Activated naive CD4-positive, alpha-beta T cell treated with anti-CD3 and anti-CD28 coated beads, Interleukin-2, amount 50 U/mL, for 72 hours (primary cell): ENCODE measurements around the gene IGF2. TPM values are rescaled to one million over a fixed set of nuclear protein-coding genes. Genes with fewer than 3 reads are reported as not detected.

Source experiments
- ATAC-seq, 2 donors: fragments of 150-1000 bp; cut with Tn5 transposase; 2 replicates each; pipeline ENCODE4 v1.10.0; 2021; ENCODE audit warnings: mild to moderate bottlenecking in 2 of 2, moderate library complexity in 2 of 2
- DNase-seq, 2 donors: peaks; one replicate each; pipeline ENCODE4 v3.0.0; 2021 to 2022; ENCODE audit warnings: low spot score in 2 of 2
- H3K27ac Mint-ChIP-seq, 2 donors: one replicate each; pipeline ENCODE4 v1.8.0; 2022; ENCODE audit warnings: mild to moderate bottlenecking in 2 of 2, mixed read lengths in 2 of 2
- H3K36me3 Mint-ChIP-seq, 2 donors: one replicate each; pipeline ENCODE4 v1.8.0; 2022; ENCODE audit warnings: mixed read lengths in 2 of 2
- H3K9me3 Mint-ChIP-seq, 2 donors: one replicate each; pipeline ENCODE4 v1.8.0; 2022; ENCODE audit warnings: mixed read lengths in 2 of 2
- total RNA-seq, 2 donors: library from RNA; stranded (reverse); gene quantifications; one replicate each; pipeline ENCODE4 v1.2.3, GENCODE V29; 2022

The IGF2 gene
- total RNA-seq, 2 donors from 2014 or later, result 0.31 to 2.0 TPM

- no peaks in the 10 kb centered on the region for H3K36me3 Mint-ChIP-seq
- DNase-seq (no peak), ATAC-seq (no peak)
- no peaks in the 10 kb centered on the region for H3K9me3 Mint-ChIP-seq
- no peak overlapping the region for H3K27ac Mint-ChIP-seq
Observed at GRCh38 chr11:2096011-2096918, 42.9 kb downstream of the IGF2 start.

GRCh38 chr11:2095542-2095941 is 43.6 kb downstream of the IGF2 start:
- H3K36me3 Mint-ChIP-seq, result no peaks in the 10 kb centered on the region
- ATAC-seq (no peak), DNase-seq (peak in 1 of 2 donors; percentile 35)
- H3K9me3 Mint-ChIP-seq, result no peaks in the 10 kb centered on the region
- H3K27ac Mint-ChIP-seq, result no peak overlapping the region

GRCh38 chr11:2095198-2095520 is 44.0 kb downstream of the IGF2 start:
- H3K27ac Mint-ChIP-seq, result no peak overlapping the region
- DNase-seq, result peak in 1 of 2 donors; percentile 37
- no peaks in the 10 kb centered on the region for H3K9me3 Mint-ChIP-seq
- no peak for ATAC-seq
- no peaks in the 10 kb centered on the region for H3K36me3 Mint-ChIP-seq

- DNase-seq, result peak in 1 of 2 donors; percentile 37
- Mint-ChIP-seq H3K27ac (no peak overlapping the region), H3K9me3 (no peaks in the 10 kb centered on the region), H3K36me3 (no peaks in the 10 kb centered on the region)
- ATAC-seq, result no peak
Observed at GRCh38 chr11:2094354-2095197, 44.6 kb downstream of the IGF2 start.

GRCh38 chr11:2093575-2094353 is 45.4 kb downstream of the IGF2 start:
- no peak overlapping the region for H3K27ac Mint-ChIP-seq
- DNase-seq, result peak in 1 of 2 donors; percentile 52
- no peaks in the 10 kb centered on the region for H3K9me3 Mint-ChIP-seq
- ATAC-seq, result no peak
- H3K36me3 Mint-ChIP-seq, result no peaks in the 10 kb centered on the region

- peak; percentile 41 to 64 for ATAC-seq
- Mint-ChIP-seq H3K9me3 (no peaks in the 10 kb centered on the region), H3K27ac (no peak overlapping the region), H3K36me3 (no peaks in the 10 kb centered on the region)
- peak; percentile 43 to 57 for DNase-seq
Observed at GRCh38 chr11:2092956-2093412, 46.2 kb downstream of the IGF2 start.

GRCh38 chr11:2092464-2092910 is 46.7 kb downstream of the IGF2 start:
- H3K27ac Mint-ChIP-seq, result peak overlapping the region in 1 of 2 donors; percentile 14
- H3K36me3 Mint-ChIP-seq, result no peaks in the 10 kb centered on the region
- ATAC-seq, result no peak
- no peaks in the 10 kb centered on the region for H3K9me3 Mint-ChIP-seq
- peak in 1 of 2 donors; percentile 26 for DNase-seq

- Mint-ChIP-seq H3K9me3 (no peaks in the 10 kb centered on the region), H3K27ac (no peak overlapping the region), H3K36me3 (no peaks in the 10 kb centered on the region)
- DNase-seq (peak in 1 of 2 donors; percentile 42), ATAC-seq (no peak)
Observed at GRCh38 chr11:2091786-2092463, 47.3 kb downstream of the IGF2 start.

GRCh38 chr11:2091112-2091746 is 48.0 kb downstream of the IGF2 start:
- peak in 1 of 2 donors; percentile 33 for DNase-seq
- no peak for ATAC-seq
- no peaks in the 10 kb centered on the region for H3K36me3 Mint-ChIP-seq
- H3K27ac Mint-ChIP-seq, result no peak overlapping the region
- no peaks in the 10 kb centered on the region for H3K9me3 Mint-ChIP-seq

- ATAC-seq, result no peak
- Mint-ChIP-seq H3K27ac (no peak overlapping the region), H3K36me3 (peaks cover 0 to under 1% of the 10 kb centered on the region in 2 donors), H3K9me3 (no peaks in the 10 kb centered on the region)
- peak in 1 of 2 donors; percentile 33 for DNase-seq
Observed at GRCh38 chr11:2090172-2091111, 48.7 kb downstream of the IGF2 start.

GRCh38 chr11:2089536-2090165 is 49.5 kb downstream of the IGF2 start:
- ATAC-seq, result peak; percentile 70 to 94
- peak in 1 of 2 donors; percentile 50 for DNase-seq
- H3K36me3 Mint-ChIP-seq, result peaks cover 7 to 8% of the 10 kb centered on the region in 2 donors
- H3K27ac Mint-ChIP-seq, result peak overlapping the region in 1 of 2 donors; percentile 22
- H3K9me3 Mint-ChIP-seq, result peaks cover 0 to 6% of the 10 kb centered on the region in 2 donors

GRCh38 chr11:2088746-2089535 is 50.2 kb downstream of the IGF2 start:
- Mint-ChIP-seq H3K9me3 (peaks cover 7 to 13% of the 10 kb centered on the region in 2 donors), H3K27ac (no peak overlapping the region), H3K36me3 (peaks cover 14 to 15% of the 10 kb centered on the region in 2 donors)
- ATAC-seq, result peak; percentile 36 to 66
- no peak for DNase-seq

GRCh38 chr11:2088284-2088683 is 50.9 kb downstream of the IGF2 start:
- DNase-seq (no peak), ATAC-seq (no peak)
- Mint-ChIP-seq H3K9me3 (peaks cover 11 to 16% of the 10 kb centered on the region in 2 donors), H3K36me3 (peaks cover 17 to 20% of the 10 kb centered on the region in 2 donors), H3K27ac (no peak overlapping the region)
